HepG2 (cell line): ENCODE measurements around the gene PLAGL2. TPM values are rescaled to one million over a fixed set of nuclear protein-coding genes. Genes with fewer than 3 reads are reported as not detected.

Experiments
- ATAC-seq: fragments of 200-7000 bp; cut with Tn5 transposase; 3 replicates; pipeline ENCODE4 v1.9.1; 2020; ENCODE audit warnings: mild to moderate bottlenecking, moderate library complexity
- BruUV-seq: library from RNA; stranded (reverse); fragments of 400-500 nt; replicated peaks from 2 replicates; lab custom pipeline; 2021; lab: Mats Ljungman, UMichigan
- CTCF ChIA-PET: fragments of 300-600 bp; formaldehyde crosslinking; extraction: SDS; loops from one replicate; lab custom pipeline; 2021; ENCODE audit warnings: low total read pairs, inconsistent platforms, low intra/inter-chr PET ratio; lab: Yijun Ruan, JAX
- POLR2A ChIA-PET: fragments of 350-600 bp; sonication (Branson Sonifier 250); formaldehyde crosslinking; loops from one replicate; lab custom pipeline; 2020; ENCODE audit warnings: antibody characterized with exemption, inconsistent platforms; lab: Yijun Ruan, JAX
- DNase-seq: peaks from one replicate; pipeline ENCODE4 v3.0.0-alpha.2; 2015; ENCODE audit warnings: low spot score
- FAIRE-seq: peaks from 3 replicates; lab custom pipeline; 2011; peaks lifted over from hg19 to GRCh38; lab: Jason Lieb, UNC
- H2AFZ ChIP-seq: one replicate; pipeline ENCODE4 v1.6.1; 2011; ENCODE audit warnings: low read length, inconsistent platforms
- H3K27ac ChIP-seq: fragments of 300-600 bp; 3 replicates; pipeline ENCODE4 v1.8.0; 2011; ENCODE audit warnings: mixed run types, mild to moderate bottlenecking, mixed read lengths, low read length, inconsistent platforms; ENCODE audit not compliant: insufficient read depth; ENCODE audit errors: extremely low read length
- H3K27me3 ChIP-seq, 2 experiments: fragments of 200-600 bp in 1 of 2; 2 replicates in 1 of 2; 3 replicates in 1 of 2; pipeline versions ENCODE4 v1.6.0 to v1.8.0; 2011; ENCODE audit warnings: low read length in 2 of 2, mild to moderate bottlenecking in 2 of 2, moderate library complexity in 2 of 2, inconsistent platforms in 1 of 2; ENCODE audit not compliant: insufficient read depth in 2 of 2, control insufficient read depth in 1 of 2
- H3K36me3 ChIP-seq, 2 experiments: fragments of 200-600 bp in 1 of 2; replicated peaks in 1 of 2; 2 replicates in 1 of 2; 3 replicates in 1 of 2; pipeline versions ENCODE4 v1.5.1 to v1.8.0; 2011; ENCODE audit warnings: low read length in 2 of 2, inconsistent platforms in 1 of 2; ENCODE audit not compliant: insufficient read depth in 2 of 2, control insufficient read depth in 1 of 2
- H3K4me1 ChIP-seq: 2 replicates; pipeline ENCODE4 v1.5.1; 2012; ENCODE audit warnings: low read length, inconsistent platforms; ENCODE audit not compliant: insufficient read depth
- H3K4me2 ChIP-seq: 2 replicates; pipeline ENCODE4 v1.6.0; 2011; ENCODE audit warnings: low read depth, low read length, inconsistent platforms
- H3K4me3 ChIP-seq, 3 experiments: fragments of 200-600 bp in 1 of 3; sonication (generic), shearing (Covaris generic) in 1 of 3; replicated peaks in 1 of 3; 2 replicates each; pipeline ENCODE4 v1.5.1; 2011 to 2016; ENCODE audit warnings: low read length in 3 of 3, inconsistent platforms in 2 of 3, low read depth in 2 of 3, mild to moderate bottlenecking in 2 of 3, control low read depth in 1 of 3, mixed read lengths in 1 of 3; ENCODE audit not compliant: insufficient read depth in 1 of 3
- H3K79me2 ChIP-seq: one replicate; pipeline ENCODE4 v1.6.1; 2011; ENCODE audit warnings: low read length, inconsistent platforms; ENCODE audit not compliant: insufficient read depth
- H3K9ac ChIP-seq: 2 replicates; pipeline ENCODE4 v1.6.0; 2011; ENCODE audit warnings: mild to moderate bottlenecking, low read depth, low read length, inconsistent platforms; ENCODE audit not compliant: insufficient read depth
- H3K9me3 ChIP-seq: 2 replicates; pipeline ENCODE4 v1.5.1; 2012; ENCODE audit warnings: mild to moderate bottlenecking, low read length
- H4K20me1 ChIP-seq: 2 replicates; pipeline ENCODE4 v1.6.0; 2011; ENCODE audit warnings: inconsistent platforms, mild to moderate bottlenecking, low read length, moderate library complexity; ENCODE audit not compliant: insufficient read depth
- AGO1 ChIP-seq: fragments of 200-400 bp; formaldehyde crosslinking; IDR thresholded peaks from 2 replicates; pipeline ENCODE4 v1.6.1; 2017; ENCODE audit warnings: mild to moderate bottlenecking, low read depth, low read length, moderate library complexity; ENCODE audit not compliant: poor library complexity, severe bottlenecking
- AGO2 ChIP-seq: fragments of 200-400 bp; formaldehyde crosslinking; optimal IDR thresholded peaks from 2 replicates; pipeline ENCODE3; 2017; ENCODE audit warnings: mild to moderate bottlenecking, low read depth, low read length, moderate library complexity
- HDAC6 ChIP-seq: fragments of 200-600 bp; sonication (generic); IDR thresholded peaks from 2 replicates; pipeline ENCODE4 v1.7.0; 2017; ENCODE audit warnings: mild to moderate bottlenecking, antibody characterized with exemption, low read length, low read depth
- HNF4G ChIP-seq, 2 experiments: sonication (generic) in 1 of 2; formaldehyde crosslinking in 1 of 2; IDR thresholded peaks; 2 replicates each; pipeline versions ENCODE4 v1.4.0 to v1.6.1; 2011 to 2020; ENCODE audit warnings: borderline replicate concordance in 2 of 2, low read depth in 2 of 2, mild to moderate bottlenecking in 2 of 2, low read length in 1 of 2, missing genetic modification reagents in 1 of 2, moderate library complexity in 1 of 2
- HNRNPL ChIP-seq: fragments of 200-400 bp; formaldehyde crosslinking; IDR thresholded peaks from 2 replicates; pipeline ENCODE4 v1.6.1; 2017; ENCODE audit warnings: mild to moderate bottlenecking, low read depth, low read length
- RAD51 ChIP-seq: fragments of 450-650 bp; IDR thresholded peaks from 2 replicates; pipeline ENCODE4 v1.6.1; 2016; ENCODE audit warnings: borderline replicate concordance
- ZBTB38 ChIP-seq: sonication (generic); formaldehyde crosslinking; IDR thresholded peaks from 2 replicates; pipeline ENCODE4 v1.5.1; 2020; ENCODE audit warnings: mild to moderate bottlenecking, missing genetic modification reagents
- ZNF138 ChIP-seq: sonication (generic); formaldehyde crosslinking; IDR thresholded peaks from 2 replicates; pipeline ENCODE4 v1.5.0; 2020; ENCODE audit warnings: mild to moderate bottlenecking, low read depth, missing genetic modification reagents
- ZNF235 ChIP-seq: sonication (generic); formaldehyde crosslinking; IDR thresholded peaks from 2 replicates; pipeline ENCODE4 v1.8.1; 2023; ENCODE audit warnings: mild to moderate bottlenecking, missing genetic modification reagents, borderline replicate concordance
- ZNF616 ChIP-seq: sonication (generic); formaldehyde crosslinking; IDR thresholded peaks from 2 replicates; pipeline ENCODE4 v1.5.0; 2020; ENCODE audit warnings: low read depth, mild to moderate bottlenecking, missing genetic modification reagents
- ZNF761 ChIP-seq: sonication (generic); formaldehyde crosslinking; conservative IDR thresholded peaks from 2 replicates; pipeline ENCODE4 v1.4.0; 2020; ENCODE audit warnings: mild to moderate bottlenecking, missing genetic modification reagents
- WGBS: methylation state at CpG from one replicate; pipeline ENCODE4 v1.1.6; 2017; ENCODE audit warnings: low lambda C conversion rate; 5-methylcytosine and 5-hydroxymethylcytosine counted together
- in situ Hi-C: cut with HindIII; loops from 2 replicates; pipeline ENCODE4 v1.10.0; 2017; ENCODE audit warnings: low pct_unique_long_range_greater_than_20kb; ENCODE audit not compliant: extremely low pct_ligation_motif_present
- intact Hi-C: fragments of 100-400 bp; cut with micrococcal nuclease; formaldehyde crosslinking; loops from one replicate; pipeline ENCODE4 v1.10.0; 2022; ENCODE audit not compliant: unreplicated experiment
- polyA plus RNA-seq, 8 experiments: library from polyadenylated mRNA; depleted of rRNA in 3 of 8; stranded (reverse) in 7 of 8; unstranded in 1 of 8; fragments of >200 nt; fragmentation: Illumina TruSeq in 4 of 8; extraction: Trizol in 4 of 8; gene quantifications; 2 replicates each; pipeline versions ENCODE4 v1.2.1 to v1.2.3, GENCODE V29; 2011 to 2016; ENCODE audit warnings: low read depth in 4 of 8, missing spikeins in 1 of 8, mixed read lengths in 1 of 8; ENCODE audit not compliant: insufficient read depth in 1 of 8
- total RNA-seq, 5 experiments: library from RNA; depleted of rRNA; stranded (reverse); fragments of >200 nt; fragmentation: Illumina TruSeq; extraction: Trizol; gene quantifications; 2 replicates each; pipeline ENCODE4 v1.2.3, GENCODE V29; 2016; ENCODE audit warnings: low read depth in 1 of 5
- TF ChIP-seq, protein P1 (sequence below): sonication (generic); formaldehyde crosslinking; IDR thresholded peaks from 2 replicates; pipeline ENCODE4 v1.5.1; 2020; ENCODE audit warnings: mild to moderate bottlenecking, missing genetic modification reagents
- TF ChIP-seq, protein P2 (sequence below): sonication (generic); formaldehyde crosslinking; conservative IDR thresholded peaks from 2 replicates; pipeline ENCODE4 v1.4.0; 2020; ENCODE audit warnings: missing genetic modification reagents
- TF ChIP-seq, protein P3 (sequence below): IDR thresholded peaks from 2 replicates; pipeline ENCODE4 v1.6.1; 2016; ENCODE audit warnings: missing compliant biosample characterization, missing genetic modification reagents, borderline replicate concordance

Gene PLAGL2
- total and polyA plus RNA-seq, 2 of the 13 experiments (the other 11 are each of a cell fraction or from before 2014, with no cell fraction given): 15.2 to 15.3 TPM

DNA sequence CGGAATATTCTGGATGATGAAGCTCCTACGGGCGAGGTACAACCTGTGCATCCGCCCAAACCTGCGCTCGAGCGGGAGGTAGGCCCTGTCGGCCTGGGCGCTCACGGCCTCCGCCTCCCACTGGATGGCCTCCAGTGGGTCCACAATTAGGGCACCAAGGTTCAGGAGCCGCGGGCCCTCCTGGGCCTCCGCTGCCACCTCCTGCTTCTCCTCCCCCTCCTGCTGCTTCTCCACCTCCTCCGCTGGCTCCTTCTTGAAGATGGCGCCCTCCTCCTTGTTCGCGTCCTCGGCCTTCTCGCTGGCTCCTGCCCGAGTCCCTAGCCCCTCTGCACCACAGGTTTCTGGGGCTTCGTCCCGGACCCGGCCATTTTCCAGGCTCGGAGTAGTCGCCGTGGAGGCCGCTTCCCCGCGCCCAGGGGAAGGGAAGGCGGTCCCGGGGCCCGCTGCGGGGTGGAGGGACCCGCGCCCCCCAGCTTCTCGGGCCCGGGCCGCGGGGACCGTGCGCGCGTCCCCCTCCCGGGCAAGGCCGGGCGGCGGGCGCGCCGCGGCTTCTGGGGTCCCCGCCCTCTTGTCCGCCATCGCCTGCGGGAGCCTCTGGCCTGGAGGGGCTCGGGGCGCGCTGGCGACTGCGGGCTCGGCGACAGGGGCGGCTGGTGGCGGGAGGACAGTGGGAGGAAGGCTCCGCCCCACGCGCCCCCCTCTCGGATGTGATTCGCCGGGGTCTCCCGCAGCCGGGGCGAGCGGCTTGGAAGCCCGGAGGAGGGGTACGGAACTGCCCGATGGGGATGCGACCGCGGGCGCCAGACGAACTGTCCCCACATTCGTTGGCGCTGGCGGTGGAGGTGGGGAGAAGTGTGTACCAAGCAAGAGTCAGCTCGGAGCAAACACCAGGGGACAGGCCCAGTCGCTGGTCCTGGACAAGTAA, 17.6 kb downstream of the PLAGL2 start:
- no peak overlapping the region for H3K4me3 ChIP-seq
- intact Hi-C loops: no loop called here
- H3K79me2 ChIP-seq: no peaks in the 10 kb centered on the region
- H3K27me3 ChIP-seq: no peaks in the 10 kb centered on the region
- no TSS peak for BruUV-seq
- 94% methylated on average over 88 of the region's 88 CpGs for WGBS
- no peak overlapping the region for H2AFZ ChIP-seq
- in situ Hi-C loops: no loop called here
- ATAC-seq (peak; percentile 2; the same call in 1 of the 3 replicates), FAIRE-seq (no peak), DNase-seq (no peak)
- H3K9me3 ChIP-seq: no peaks in the 10 kb centered on the region
- ChIA-PET CTCF (no interaction called here), POLR2A (interaction anchor here (1.8 kb wide), 1 partner anchor 15 kb away, joined by 8 read pairs; no protein-coding TSS in a partner anchor)
- H3K9ac ChIP-seq: no peak overlapping the region
- H4K20me1 ChIP-seq: no peaks in the 10 kb centered on the region
- no peak overlapping the region for H3K27ac ChIP-seq
- H3K4me2 ChIP-seq: no peak overlapping the region
- peaks cover 24% of the 10 kb centered on the region for H3K4me1 ChIP-seq
- H3K36me3 ChIP-seq: peaks cover 9 to 18% of the 10 kb centered on the region in 2 experiments
- no peak for TF ChIP-seq HNF4G (IDR thresholded peaks at IDR 0.05; ENCODE audit: borderline replicate concordance, low read depth, low read length)
- no peak for TF ChIP-seq HNF4G (CRISPR knock-in tag; IDR thresholded peaks at IDR 0.05; ENCODE audit: borderline replicate concordance, low read depth)
- no peak for TF ChIP-seq ZNF138 (CRISPR knock-in tag)
- TF ChIP-seq ZBTB38 (CRISPR knock-in tag): no peak
- TF ChIP-seq RAD51: no peak
- TF ChIP-seq AGO1: peak; percentile 50
- no peak for TF ChIP-seq HNRNPL
- TF ChIP-seq, protein P1, sequence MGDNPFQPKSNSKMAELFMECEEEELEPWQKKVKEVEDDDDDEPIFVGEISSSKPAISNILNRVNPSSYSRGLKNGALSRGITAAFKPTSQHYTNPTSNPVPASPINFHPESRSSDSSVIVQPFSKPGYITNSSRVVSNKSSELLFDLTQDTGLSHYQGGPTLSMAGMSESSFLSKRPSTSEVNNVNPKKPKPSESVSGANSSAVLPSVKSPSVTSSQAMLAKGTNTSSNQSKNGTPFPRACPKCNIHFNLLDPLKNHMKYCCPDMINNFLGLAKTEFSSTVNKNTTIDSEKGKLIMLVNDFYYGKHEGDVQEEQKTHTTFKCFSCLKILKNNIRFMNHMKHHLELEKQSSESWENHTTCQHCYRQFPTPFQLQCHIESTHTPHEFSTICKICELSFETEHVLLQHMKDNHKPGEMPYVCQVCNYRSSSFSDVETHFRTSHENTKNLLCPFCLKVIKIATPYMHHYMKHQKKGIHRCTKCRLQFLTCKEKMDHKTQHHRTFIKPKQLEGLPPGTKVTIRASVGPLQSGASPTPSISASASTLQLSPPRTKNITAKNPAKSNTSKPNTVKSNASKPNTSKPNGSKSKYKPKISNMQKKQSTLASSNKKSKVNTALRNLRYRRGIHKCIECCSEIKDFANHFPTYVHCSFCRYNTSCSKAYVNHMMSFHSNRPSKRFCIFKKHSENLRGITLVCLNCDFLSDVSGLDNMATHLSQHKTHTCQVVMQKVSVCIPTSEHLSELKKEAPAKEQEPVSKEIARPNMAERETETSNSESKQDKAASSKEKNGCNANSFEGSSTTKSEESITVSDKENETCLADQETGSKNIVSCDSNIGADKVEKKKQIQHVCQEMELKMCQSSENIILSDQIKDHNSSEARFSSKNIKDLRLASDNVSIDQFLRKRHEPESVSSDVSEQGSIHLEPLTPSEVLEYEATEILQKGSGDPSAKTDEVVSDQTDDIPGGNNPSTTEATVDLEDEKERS (CRISPR knock-in tag): no peak
- no peak for TF ChIP-seq HDAC6
- TF ChIP-seq AGO2: peak; percentile 80
- no peak for TF ChIP-seq ZNF616 (CRISPR knock-in tag)
- no peak for TF ChIP-seq ZNF235
- no peak for TF ChIP-seq ZNF761 (CRISPR knock-in tag)
- TF ChIP-seq, protein P2, sequence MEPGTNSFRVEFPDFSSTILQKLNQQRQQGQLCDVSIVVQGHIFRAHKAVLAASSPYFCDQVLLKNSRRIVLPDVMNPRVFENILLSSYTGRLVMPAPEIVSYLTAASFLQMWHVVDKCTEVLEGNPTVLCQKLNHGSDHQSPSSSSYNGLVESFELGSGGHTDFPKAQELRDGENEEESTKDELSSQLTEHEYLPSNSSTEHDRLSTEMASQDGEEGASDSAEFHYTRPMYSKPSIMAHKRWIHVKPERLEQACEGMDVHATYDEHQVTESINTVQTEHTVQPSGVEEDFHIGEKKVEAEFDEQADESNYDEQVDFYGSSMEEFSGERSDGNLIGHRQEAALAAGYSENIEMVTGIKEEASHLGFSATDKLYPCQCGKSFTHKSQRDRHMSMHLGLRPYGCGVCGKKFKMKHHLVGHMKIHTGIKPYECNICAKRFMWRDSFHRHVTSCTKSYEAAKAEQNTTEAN: no peak
- TF ChIP-seq, protein P3, sequence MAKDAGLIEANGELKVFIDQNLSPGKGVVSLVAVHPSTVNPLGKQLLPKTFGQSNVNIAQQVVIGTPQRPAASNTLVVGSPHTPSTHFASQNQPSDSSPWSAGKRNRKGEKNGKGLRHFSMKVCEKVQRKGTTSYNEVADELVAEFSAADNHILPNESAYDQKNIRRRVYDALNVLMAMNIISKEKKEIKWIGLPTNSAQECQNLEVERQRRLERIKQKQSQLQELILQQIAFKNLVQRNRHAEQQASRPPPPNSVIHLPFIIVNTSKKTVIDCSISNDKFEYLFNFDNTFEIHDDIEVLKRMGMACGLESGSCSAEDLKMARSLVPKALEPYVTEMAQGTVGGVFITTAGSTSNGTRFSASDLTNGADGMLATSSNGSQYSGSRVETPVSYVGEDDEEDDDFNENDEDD (CRISPR knock-in tag): no peak
